SH-SY5Y (cell line): ENCODE results near the gene USP47.

Source experiments
- GATA2 ChIP-seq: IDR thresholded peaks from 2 replicates; pipeline ENCODE4 v1.6.1; 2011; ENCODE audit warnings: mild to moderate bottlenecking, low read depth, low read length
- GATA3 ChIP-seq: IDR thresholded peaks from 2 replicates; pipeline ENCODE4 v1.6.1; 2011; ENCODE audit warnings: low read depth, mild to moderate bottlenecking, low read length, moderate library complexity

DNA sequence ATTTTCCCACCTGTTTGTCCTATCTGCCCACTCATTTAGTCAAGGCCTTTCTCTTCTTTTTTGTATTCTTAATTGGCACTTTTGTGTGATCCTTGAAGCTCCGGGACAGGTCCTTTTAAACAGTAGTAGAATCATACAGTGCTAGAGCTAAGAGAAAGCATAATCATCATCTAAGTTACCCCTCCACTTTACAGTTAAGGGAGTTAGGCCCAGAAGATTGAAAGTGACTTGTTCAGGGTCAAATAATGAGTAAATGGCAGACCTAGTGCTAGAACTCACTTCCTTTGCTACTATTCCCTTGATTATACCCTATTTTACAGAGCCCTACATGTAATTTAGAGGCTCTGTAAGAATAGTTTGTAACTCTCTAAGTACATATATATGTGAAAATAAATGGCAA lies 2.5 kb downstream of the USP47 start:
- TF ChIP-seq GATA2 (no peak), GATA3 (no peak)
